NCI-H2081 (cell line): ENCODE data around the gene ZNF511.
"Not testable (repeated sequence)": the region's sequence is repeated elsewhere in the genome, so short reads cannot be mapped to it uniquely, and the experiment has no call there.

Source experiments
- DNase-seq, 2 experiments: peaks; one replicate each; lab custom pipeline; 2025; lab: John Stamatoyannopoulos, UW

ZNF511 gene

DNA sequence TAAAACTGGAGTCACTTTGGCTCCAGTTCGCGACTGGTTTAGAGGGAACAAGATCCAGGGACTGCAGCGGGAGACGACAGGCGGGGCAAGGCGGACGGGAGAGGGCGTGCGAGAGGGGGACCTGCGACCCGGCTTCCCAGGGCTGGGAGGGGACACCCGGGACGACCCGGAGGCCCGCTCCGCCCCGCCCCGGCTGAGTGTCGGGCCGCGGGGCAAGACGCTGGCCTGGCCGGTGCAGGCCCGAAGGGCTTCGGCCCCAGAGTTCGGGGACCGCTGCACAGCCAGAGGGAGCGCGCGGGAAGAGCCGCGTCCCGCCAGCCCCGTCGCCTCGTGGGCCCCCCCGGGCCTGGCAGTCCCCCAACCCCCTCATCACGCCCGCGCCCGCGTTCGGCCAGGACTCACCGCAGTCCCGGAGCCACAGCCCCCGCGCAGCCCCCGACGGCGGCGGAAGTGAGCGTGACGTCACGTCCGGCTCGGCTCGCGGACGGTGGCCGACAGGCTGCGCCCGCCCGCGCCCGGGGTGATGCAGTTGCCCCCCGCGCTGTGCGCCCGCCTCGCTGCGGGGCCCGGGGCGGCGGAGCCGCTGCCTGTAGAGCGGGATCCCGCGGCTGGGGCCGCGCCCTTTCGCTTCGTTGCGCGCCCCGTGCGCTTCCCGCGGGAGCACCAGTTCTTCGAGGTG, at the start of gene ZNF511, which contains the start of gene TUBGCP2:
Gene ZNF511 (plus strand): TSS at position 494 of the 679 bp plus-strand sequence. CDS start 30 bp downstream, at position 524.
Gene TUBGCP2 (minus strand): TSS at position 452 of the 679 bp plus-strand sequence. CDS start 5,931 bp downstream, outside the sequence.
- peak; percentile 44 to 72 for DNase-seq

DNA sequence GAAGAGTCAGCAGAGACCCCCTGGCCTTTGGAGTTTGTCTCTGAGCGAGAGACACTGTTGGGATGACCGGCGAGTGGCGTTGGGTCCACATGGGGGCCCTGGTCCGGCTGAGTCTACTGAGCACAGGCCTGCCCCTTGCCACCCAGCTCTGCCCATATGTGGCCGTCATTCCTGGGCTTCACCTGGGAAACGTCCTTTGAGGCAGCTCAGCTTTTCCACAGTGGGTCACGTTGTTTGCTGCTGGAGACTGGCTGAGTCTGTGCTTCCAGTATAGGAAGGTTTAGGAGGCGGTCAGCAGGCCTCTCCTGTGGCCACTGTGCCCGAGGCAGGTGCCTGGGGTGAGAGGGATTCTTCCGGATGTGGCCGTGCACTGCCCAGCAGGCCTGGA, 49.1 kb upstream of the ZNF511 start:
- DNase-seq, result no peak

GRCh38 chr10:133260895-133261725, 47.6 kb upstream of the ZNF511 start:
- DNase-seq, result peak; percentile 39 to 50

GRCh38 chr10:133261726-133262325, 46.9 kb upstream of the ZNF511 start:
- peak; percentile 36 to 55 for DNase-seq

GRCh38 chr10:133262696-133263095, 46.0 kb upstream of the ZNF511 start:
- peak; percentile 36 to 65 for DNase-seq

DNA sequence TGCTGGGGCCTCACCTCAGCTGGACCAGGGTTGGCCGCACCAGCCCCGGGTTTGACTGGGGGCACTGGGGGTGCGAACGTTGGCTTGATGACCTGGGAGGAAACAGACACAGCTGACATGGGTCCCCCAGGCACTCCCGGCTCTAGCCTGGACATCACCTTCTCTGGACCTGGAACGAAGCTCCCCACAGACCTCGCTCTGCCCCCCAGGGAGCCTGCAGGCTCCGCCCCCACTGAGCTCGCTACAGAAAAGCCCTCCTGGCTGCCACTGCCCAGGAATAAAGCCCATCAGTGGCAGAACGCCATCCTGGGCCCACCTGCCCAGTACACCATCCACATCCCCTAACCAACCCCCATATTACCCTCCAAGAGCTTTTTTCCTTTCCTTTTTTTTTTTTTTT, 45.0 kb upstream of the ZNF511 start:
- no peak for DNase-seq

- DNase-seq, result no peak
Measured at GRCh38 chr10:133264461-133264860, 44.3 kb upstream of the ZNF511 start.

GRCh38 chr10:133265052-133265451, 43.7 kb upstream of the ZNF511 start:
- DNase-seq, result not testable (repeated sequence)

GRCh38 chr10:133266056-133266795, 42.5 kb upstream of the ZNF511 start:
- DNase-seq, result no peak

GRCh38 chr10:133267293-133267692, 41.4 kb upstream of the ZNF511 start:
- no peak for DNase-seq

DNA sequence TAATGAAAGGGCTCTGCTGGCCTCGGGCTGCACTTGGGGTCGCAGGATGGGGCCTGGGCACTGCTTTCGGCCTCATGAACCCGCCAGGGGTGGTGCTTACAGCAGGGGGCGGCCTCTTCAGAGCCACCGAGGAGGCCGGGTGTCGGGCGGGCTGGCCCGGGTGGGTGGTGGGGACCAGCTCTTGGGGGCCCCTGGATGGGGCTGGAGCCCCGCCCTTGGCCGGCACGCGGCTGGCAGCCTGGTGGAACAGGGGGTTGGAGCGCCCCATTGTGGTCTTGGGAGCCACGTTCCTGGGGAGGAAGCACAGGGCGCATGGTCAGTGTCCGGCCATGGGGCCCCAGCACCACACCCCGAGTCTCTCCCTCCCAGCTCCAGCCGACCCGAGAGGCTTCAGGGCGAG, 40.9 kb upstream of the ZNF511 start:
- DNase-seq, result no peak

DNA sequence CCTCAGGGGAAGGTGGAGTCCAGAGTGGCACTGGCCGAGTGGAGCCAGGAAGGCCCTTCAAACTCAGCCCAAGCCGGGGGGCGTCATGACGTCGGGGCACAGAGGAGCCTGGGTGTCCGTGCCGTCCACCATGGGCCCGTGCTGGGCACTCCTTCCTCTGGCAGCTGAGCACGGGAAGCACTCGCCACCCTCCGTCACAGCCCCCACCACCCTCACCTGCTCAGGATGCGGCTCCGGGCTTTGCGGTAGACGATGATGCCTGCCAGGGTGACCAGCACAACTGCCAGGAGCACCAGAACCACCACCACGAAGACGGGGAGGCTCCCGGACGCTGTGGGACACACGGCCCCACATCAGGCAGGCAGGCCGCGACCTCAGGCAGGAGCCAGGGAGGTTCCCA, 40.2 kb upstream of the ZNF511 start:
- DNase-seq, result no peak

DNA sequence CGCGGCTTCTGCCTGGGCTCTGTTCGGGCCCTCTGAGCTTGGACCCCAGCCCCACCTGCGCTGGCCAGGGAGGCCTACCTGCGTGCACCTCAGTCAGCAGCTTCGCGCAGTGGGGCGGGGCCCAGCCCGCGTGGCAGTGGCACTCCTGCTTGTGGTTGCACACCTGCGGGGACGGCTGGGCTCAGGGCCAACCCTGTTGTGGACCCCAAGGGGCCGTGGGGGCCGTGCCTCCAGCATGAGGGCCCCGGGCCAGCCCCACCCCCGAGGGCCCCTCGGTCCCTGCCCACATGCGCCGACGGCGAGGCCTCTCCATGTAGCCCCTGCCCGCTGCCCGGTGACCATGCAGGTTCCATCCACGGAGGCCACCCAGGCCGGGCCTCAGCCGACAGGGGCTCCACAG, 39.3 kb upstream of the ZNF511 start:
- no peak for DNase-seq

GRCh38 chr10:133270204-133270603, 38.5 kb upstream of the ZNF511 start:
- DNase-seq, result no peak

- DNase-seq, result no peak
Measured at GRCh38 chr10:133270773-133271297, 37.9 kb upstream of the ZNF511 start.

- DNase-seq, result no peak
Measured at GRCh38 chr10:133271521-133272300, 37.0 kb upstream of the ZNF511 start.

- no peak for DNase-seq
Measured at GRCh38 chr10:133272301-133272963, 36.3 kb upstream of the ZNF511 start.

DNA sequence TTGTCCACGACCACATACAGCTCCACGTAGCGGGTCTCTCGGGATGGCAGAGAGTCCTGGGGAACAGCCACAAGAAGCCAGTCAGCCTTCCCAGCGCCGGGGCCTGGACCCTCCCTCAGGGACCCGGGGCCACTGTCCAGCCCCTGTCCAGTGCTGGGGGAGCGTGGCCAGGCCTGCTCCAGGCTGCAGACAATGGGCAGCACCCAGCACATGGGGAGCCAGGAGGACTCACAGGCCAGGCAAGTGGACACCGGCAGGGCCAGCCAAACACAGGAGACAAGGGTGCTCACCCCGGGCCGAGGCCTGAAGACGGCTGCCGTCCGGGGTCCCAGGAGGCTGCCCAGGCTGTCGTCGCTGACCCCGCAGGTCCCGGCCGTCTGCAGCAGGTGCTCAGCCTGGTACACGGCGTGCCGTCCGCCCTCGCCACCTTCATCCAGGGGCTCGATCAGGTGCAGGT, 35.7 kb upstream of the ZNF511 start:
- DNase-seq, result no peak

DNA sequence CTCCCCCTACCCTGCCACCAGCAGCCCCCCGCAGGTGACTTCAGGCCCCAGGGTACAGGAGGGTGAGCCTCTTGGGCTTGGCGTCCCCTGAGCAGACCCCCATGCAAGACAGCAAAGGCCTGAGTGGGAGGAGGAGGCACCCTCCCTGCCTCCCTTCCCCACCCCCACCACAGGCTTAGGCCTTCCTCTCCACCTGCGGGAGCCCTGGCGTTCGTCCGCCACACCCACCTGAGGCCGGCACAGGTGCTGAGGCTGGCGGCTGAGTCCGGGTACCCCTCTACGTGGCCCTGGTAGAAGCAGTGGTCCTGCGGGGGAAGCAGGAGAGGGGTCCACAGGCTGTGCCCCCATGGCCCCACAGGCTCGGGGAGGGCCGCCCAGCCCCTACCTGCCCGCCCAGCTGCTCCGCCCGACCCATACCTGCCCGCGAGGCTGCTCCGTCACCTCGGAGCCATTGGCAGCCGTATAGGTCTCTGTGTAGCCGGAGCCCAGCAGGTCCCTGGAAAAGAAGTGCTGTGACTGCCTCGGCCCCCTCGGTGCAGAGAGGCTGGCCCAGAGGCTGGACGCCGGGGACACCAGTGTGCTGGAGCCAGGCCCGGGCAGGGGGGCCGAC, 35.1 kb upstream of the ZNF511 start:
- no peak for DNase-seq
